ENCODE measurements around the gene ITIH4.

Gene ITIH4

GRCh38 chr3:52847726-52848125 is 17.3 kb upstream of the ITIH4 start:
- no peak for DNase-seq

- DNase-seq, result no peak
Observed at GRCh38 chr3:52847241-52847640, 16.8 kb upstream of the ITIH4 start.

GRCh38 chr3:52846432-52846965 is 16.0 kb upstream of the ITIH4 start:
- DNase-seq, result no peak

GRCh38 chr3:52845691-52846431 is 15.4 kb upstream of the ITIH4 start:
- DNase-seq, result no peak

- peak in 1 of 2 donors; percentile 24 for DNase-seq
Observed at GRCh38 chr3:52845157-52845556, 14.7 kb upstream of the ITIH4 start.

- DNase-seq, result no peak
Observed at GRCh38 chr3:52844290-52844975, 14.0 kb upstream of the ITIH4 start.

- DNase-seq, result no peak
Observed at GRCh38 chr3:52843881-52844280, 13.4 kb upstream of the ITIH4 start.

GRCh38 chr3:52843108-52843865 is 12.8 kb upstream of the ITIH4 start:
- DNase-seq, result no peak

GRCh38 chr3:52842424-52842823 is 12.0 kb upstream of the ITIH4 start:
- no peak for DNase-seq

- DNase-seq, result no peak
Observed at GRCh38 chr3:52841981-52842340, 11.5 kb upstream of the ITIH4 start.

- DNase-seq, result no peak
Observed at GRCh38 chr3:52841211-52841980, 10.9 kb upstream of the ITIH4 start.

GRCh38 chr3:52839892-52840545 is 9.5 kb upstream of the ITIH4 start:
- DNase-seq, result no peak

GRCh38 chr3:52839268-52839575 is 8.8 kb upstream of the ITIH4 start:
- no peak for DNase-seq

- no peak for DNase-seq
Observed at GRCh38 chr3:52838561-52839267, 8.2 kb upstream of the ITIH4 start.

GRCh38 chr3:52836986-52837385 is 6.5 kb upstream of the ITIH4 start:
- no peak for DNase-seq

- DNase-seq, result no peak
Observed at GRCh38 chr3:52836471-52836845, 6.0 kb upstream of the ITIH4 start.

GRCh38 chr3:52835766-52836470 is 5.4 kb upstream of the ITIH4 start:
- DNase-seq, result no peak

- DNase-seq, result no peak
Observed at GRCh38 chr3:52834871-52835501, 4.5 kb upstream of the ITIH4 start, which contains the start of gene MUSTN1. Gene MUSTN1 (minus strand): TSS chr3:52835019. CDS start chr3:52834948, 71 bp downstream.

- no peak for DNase-seq
Observed at GRCh38 chr3:52833202-52833601, 2.7 kb upstream of the ITIH4 start.

- no peak for DNase-seq
Observed at GRCh38 chr3:52831500-52832301, 1.2 kb upstream of the ITIH4 start.
